ENCODE results near the gene APOO.
"Not testable (repeated sequence)": the region's sequence is repeated elsewhere in the genome, so short reads cannot be mapped to it uniquely, and the experiment has no call there.

Gene APOO

GRCh38 chrX:23901805-23902204 lies 5.9 kb downstream of the APOO start:
- DNase-seq: peak; percentile 58

- no peak for DNase-seq
Observed at GRCh38 chrX:23901060-23901459, 6.7 kb downstream of the APOO start.

DNA sequence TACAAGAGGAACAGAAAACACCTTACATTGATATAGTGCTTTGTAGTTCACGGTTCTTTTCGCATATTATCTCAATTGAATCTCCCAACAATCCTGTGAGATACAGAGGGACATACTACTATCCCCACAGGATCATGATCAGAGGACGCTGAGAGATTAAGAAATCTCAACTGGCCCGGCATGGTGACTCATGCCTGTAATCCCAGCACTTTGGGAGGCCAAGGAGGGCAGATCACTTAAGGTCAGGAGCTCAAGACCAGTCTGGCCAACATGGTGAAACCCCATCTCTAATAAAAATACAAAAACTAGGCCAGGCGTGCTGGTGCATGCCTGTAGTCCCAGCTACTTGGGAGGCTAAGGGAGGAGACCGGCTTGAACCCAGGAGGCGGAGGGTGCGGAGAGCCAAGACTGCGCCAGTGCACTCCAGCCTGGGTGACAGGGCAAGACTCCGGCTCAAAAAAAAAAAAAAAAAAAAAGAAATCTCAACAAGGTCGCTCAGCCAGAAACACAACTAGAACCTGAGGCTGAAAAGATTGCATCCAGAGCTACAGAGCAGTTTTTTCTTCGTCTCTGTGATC lies 7.4 kb downstream of the APOO start:
- no peak for DNase-seq

DNA sequence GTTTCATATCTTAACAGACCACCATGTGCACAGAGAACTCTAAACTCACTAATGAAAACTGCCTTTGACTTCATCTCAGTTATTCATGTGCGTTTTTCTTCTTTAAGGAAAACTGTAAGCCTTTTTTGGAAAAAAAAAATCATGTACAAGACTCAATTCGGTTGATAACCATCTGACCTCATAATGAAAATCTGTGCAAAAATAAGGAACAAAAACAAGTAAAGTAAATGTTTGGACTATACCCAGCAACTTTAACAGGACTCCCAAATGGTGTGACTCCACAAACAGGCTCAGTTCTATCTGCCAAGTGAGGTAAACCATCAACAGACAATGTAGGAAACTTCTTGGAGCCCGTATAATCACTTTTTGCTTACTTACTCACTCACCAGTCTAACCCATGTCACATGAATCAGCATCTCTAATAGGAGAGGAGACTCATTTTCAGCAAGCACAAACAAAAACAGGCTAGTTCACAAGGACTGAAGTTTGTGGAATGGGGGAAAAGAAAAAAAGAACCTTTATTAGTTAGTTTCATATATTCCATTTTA lies 9.3 kb downstream of the APOO start:
- no peak for DNase-seq

DNA sequence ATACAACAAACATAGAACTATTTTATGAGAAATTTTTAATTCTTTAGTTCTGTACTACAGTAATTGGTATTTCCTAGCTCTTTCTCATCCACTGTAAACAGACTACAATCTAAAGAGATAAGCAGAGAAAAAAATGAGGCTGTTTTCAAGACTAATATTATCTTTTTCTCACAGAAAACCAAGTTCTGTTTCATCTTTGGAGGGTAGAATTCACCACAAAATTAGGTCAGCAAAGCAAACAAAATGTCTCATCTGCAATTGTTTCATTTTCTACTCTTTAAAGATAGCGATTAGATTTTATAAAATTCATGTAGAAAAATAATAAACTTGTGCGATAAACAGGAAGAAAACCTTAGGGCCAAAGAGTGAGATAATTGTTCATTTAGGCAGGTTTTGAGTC lies 10.8 kb downstream of the APOO start:
- no peak for DNase-seq

- not testable (repeated sequence) for DNase-seq
Observed at GRCh38 chrX:23896539-23896938, 11.2 kb downstream of the APOO start.

DNA sequence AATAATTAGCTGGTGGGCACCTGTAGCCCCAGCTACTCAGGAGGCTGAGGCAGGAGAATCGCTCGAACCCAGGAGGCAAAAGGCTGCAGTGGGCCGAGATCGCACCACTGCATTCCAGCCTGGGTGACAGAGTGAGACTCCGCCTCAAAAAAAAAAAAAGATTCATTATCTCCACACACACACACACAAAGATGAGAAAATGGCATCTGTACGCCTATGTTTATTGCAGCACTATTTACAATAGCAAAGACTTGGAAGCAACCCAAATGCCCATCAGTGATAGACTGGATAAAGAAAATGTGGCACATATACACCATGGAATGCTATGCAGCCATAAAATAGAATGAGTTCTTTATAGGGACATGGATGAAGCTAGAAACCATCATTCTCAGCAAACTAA lies 12.7 kb downstream of the APOO start:
- DNase-seq: not testable (repeated sequence)

- DNase-seq: no peak
Observed at GRCh38 chrX:23890933-23891332, 16.8 kb downstream of the APOO start.

DNA sequence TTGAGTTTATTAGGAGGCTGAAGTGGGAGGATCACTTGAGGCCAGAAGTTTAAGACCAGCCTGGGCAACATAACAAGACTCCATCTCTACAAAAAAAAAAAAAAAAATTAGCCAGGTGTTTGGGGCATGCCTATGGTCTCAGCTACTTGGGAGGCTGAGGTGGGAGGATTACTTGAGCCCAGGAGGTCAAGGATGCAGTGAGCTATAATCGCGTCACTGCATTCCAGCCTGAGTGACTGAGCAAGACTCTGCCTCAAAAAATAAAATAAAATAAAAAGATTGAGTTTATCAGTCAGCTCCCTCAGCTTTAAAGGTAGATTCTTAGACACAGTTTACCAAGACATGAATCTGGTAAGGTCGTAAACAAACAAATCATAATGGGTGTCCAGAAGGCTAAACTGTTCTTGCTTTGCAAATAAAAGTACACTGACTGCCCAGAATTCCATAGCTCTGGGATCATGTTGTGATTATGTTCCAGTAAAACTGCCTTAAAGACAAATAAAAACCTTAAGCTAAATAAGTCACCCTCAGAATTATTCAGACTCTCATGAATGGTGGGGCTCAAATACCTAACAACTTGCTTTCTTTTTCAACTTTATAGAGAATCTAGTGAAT lies 18.7 kb downstream of the APOO start:
- DNase-seq: no peak

- no peak for DNase-seq
Observed at GRCh38 chrX:23887918-23888317, 19.8 kb downstream of the APOO start.

DNA sequence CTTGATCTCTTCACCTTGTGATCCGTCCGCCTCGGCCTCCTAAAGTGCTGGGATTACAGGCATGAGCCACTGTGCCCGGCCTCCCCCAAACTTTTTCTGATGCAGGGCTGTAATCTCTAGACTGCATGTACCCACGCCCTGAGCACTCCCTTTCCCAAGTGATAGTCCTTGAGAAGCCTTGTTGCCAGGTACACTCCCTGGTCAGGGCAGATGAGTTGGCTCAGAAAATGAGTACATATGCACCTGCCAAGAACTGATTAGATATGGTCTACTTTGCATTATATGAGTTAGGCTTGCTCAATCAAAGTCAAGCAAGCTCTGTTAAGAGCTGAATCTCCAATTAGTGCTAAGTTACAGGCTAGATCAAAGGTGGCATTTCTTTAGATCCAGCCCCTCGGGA lies 20.3 kb downstream of the APOO start:
- DNase-seq: no peak

DNA sequence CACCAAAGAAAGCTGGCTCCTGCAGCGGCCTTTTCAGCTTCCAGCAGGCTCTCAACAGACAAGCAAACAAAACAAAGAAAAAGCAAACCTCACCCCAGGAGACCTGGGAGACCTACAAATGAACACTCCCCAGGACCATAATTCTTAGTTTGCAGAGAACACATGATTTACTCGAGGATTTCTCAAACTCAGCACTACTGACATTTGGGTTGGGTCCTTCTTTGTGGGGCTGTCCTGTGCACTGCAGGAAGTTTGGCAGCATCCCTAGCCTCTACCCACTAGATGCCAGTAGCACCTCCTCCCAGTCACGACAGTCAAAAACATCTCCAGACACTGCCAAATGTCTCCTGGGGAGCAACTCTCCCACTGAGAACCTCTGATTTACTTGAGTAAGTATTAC lies 21.9 kb downstream of the APOO start:
- no peak for DNase-seq

GRCh38 chrX:23884427-23885024 lies 23.2 kb downstream of the APOO start:
- DNase-seq: no peak

DNA sequence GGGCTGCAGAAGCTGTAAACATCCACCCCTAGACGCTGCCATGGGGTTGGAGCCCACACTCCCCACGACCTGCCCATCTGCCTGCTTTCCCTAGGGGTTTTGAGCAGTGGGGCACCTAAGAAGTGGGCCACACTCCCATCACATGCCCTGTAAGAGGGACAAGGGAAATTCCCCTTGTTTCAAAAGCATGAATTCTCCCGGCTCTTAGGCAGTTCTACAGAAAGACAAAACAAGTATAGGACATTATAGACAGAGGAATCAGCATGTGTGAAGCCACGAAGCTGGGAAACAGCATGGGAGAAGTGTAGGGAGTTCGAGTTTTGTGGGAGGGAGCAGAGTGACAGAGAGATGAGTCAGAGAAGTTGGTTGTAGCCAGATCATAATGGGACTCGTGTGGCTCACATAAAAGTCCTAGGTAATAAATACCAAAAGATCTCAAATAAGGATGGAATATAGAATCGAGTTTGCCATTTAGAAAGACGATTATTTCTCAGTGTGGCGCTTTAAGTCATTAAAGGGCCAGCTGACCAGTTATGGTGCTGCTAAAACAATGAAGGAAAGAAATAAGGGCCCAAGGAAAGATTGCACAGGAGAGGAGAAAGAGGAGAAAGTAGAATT lies 23.9 kb downstream of the APOO start:
- no peak for DNase-seq

DNA sequence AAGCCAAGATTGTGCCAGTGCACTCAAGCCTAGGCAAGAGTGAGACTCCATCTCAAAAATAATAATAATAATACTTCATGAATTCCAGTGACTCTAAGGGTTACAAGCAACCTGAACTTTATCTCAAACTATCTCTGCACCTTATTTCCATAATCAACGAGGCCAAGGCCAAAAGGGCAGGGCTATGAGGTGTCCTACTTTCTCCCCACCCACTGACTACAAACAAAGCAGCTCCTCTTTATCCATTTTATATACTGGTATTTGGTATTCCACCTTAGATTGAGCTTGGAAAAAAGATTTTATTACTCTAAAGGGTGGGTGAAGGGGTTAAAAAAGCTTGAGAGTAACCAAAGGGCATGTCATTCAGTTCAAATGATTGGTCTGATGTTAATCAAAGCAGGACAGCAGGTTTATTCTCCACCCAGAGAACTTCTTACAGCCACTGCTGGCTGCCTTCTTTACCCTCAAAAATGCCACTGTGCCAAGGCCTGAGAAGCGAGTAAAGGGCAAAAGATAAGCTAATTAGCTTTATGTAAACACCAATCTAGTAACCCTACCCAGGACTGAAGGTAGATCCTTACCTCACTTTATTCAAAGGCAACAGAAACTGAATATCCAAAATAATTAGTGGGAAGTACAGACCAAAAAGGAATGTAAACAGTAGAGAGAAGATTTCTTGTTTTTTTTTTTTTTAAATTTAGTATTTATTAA lies 28.2 kb downstream of the APOO start:
- DNase-seq: no peak

DNA sequence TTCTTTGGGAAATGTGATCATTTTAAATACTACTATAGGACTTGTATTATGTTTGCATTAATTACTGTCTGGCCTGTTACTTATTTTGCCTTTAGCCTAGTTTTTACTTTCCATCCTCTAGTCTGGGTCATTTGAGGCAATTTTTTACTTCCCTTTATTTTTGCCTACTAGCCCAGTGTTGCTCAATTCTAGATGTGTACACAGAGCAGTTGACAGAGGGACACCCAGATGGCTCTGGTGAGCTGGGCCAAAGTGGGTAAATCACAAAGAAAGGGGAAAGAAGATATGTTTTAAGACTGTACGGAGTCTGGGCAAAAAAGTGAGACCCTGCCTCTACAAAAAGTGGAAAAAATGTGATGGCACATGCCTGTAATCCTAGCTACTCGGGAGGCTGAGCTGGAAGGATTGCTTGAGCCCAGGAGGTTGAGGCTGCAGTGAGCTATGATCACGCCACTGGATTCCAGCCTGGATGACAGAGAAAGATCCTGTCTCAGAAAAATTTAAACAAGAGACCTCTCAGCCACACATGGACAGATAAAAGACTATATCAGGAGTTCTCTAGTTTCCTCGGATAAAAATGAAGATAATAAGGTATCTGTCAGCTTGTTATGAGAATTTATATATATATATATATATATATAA lies 35.7 kb downstream of the APOO start:
- DNase-seq: no peak

DNA sequence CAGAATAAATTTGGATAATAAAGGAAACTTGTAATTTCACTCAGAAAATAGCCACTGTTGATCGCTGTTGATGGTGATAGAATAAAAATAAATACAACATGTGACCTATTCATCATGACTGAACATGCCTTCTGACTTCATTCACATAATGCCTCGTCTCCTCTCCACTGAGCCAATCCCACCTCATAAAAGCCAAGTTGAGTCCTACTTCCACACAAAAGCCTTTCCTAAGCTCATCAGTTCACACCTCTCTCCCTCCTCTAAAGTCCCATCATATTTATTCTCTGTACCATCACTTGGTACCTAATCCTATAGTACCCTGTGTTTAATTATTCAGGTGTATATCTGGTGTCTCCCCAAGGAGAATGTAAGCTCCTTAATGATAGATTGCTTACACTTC lies 37.7 kb downstream of the APOO start:
- DNase-seq: no peak

GRCh38 chrX:23864742-23865326 lies 42.9 kb downstream of the APOO start:
- DNase-seq: no peak

- DNase-seq: not testable (repeated sequence)
Observed at GRCh38 chrX:23861952-23862351, 45.8 kb downstream of the APOO start.

GRCh38 chrX:23861215-23861896 lies 46.4 kb downstream of the APOO start:
- no peak for DNase-seq

DNA sequence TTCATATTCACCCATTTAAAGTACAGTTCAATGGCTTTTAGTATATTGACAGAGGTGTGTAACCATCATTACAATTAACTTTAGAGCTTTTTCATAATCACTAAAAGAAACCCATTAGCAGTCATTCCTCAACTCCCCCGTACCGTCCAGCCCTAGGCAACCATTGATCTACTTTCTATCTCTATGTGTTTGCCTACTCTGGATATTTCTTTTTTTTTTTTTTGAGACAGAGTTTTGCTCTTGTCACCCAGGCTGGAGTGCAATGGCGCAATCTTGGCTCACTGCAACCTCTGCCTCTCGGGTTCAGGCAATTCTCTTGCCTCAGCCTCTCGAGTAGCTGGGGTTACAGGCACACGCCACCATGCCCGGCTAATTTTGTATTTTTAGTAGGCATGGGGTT lies 48.5 kb downstream of the APOO start:
- DNase-seq: not testable (repeated sequence)

DNA sequence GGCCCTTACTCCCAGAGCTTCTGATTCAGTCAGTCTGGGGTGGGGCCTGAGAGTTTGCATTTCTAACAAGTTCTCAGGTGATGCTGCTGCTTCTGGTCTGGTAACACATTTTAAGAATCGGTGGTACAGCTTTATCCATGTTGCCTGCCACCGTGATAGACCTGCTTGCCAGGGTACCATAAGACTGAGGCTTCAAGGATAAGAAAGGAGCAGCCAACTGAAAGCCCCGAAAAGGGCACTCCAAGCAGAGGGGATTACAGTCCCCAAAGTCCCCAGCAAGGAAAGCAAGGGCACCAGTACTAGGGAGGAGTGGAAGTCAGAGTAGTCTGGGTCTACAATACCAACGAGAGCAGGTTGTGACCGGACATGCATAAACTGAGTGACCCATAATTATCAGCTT lies 49.8 kb downstream of the APOO start:
- no peak for DNase-seq

All from CD4-positive, alpha-beta T cell treated with Interleukin-10 for 1 hour (primary cell).